Lower leg skin (tissue), 3 donors: ENCODE data around the gene ARHGEF6.

Experiments
- CTCF ChIP-seq, 3 donors: fragments of 450-650 bp; IDR thresholded peaks; one replicate each; pipeline ENCODE4 v1.5.1; 2016; ENCODE audit warnings: antibody characterized with exemption in 3 of 3, mild to moderate bottlenecking in 3 of 3, moderate library complexity in 2 of 3
- POLR2A ChIP-seq, 2 donors: fragments of 450-650 bp; IDR thresholded peaks; one replicate each; pipeline ENCODE4 v1.6.1; 2016 to 2017; ENCODE audit warnings: antibody characterized with exemption in 2 of 2, mild to moderate bottlenecking in 1 of 2, moderate library complexity in 1 of 2

- no peak for TF ChIP-seq CTCF (IDR thresholded peaks at IDR 0.05)
- no peak for TF ChIP-seq POLR2A (IDR thresholded peaks at IDR 0.05)
Measured at GRCh38 chrX:136616987-136617685, 163.6 kb downstream of the ARHGEF6 start.
